HG03095 (cell line): ENCODE measurements around the gene RXRA.

Experiments
- ATAC-seq: cut with Tn5 transposase; IDR thresholded peaks from one replicate; pipeline ENCODE4 v1.9.1; 2021; ENCODE audit warnings: moderate library complexity; ENCODE audit not compliant: unreplicated experiment

RXRA gene

GRCh38 chr9:134460206-134460605 lies 134.0 kb downstream of the RXRA start:
- no peak for ATAC-seq

- no peak for ATAC-seq
These were observed 134.6 kb downstream of the RXRA start for GRCh38 chr9:134460896-134461295.

GRCh38 chr9:134461426-134461982 lies 135.2 kb downstream of the RXRA start:
- ATAC-seq, result no peak

GRCh38 chr9:134462318-134462717 lies 136.1 kb downstream of the RXRA start:
- no peak for ATAC-seq

GRCh38 chr9:134463280-134463679 lies 137.0 kb downstream of the RXRA start:
- ATAC-seq, result no peak

- ATAC-seq, result no peak
These were observed 140.8 kb downstream of the RXRA start for GRCh38 chr9:134466869-134467616.

GRCh38 chr9:134468358-134468757 lies 142.1 kb downstream of the RXRA start:
- no peak for ATAC-seq

GRCh38 chr9:134469041-134469875 lies 143.0 kb downstream of the RXRA start:
- no peak for ATAC-seq

GRCh38 chr9:134472256-134472655 lies 146.0 kb downstream of the RXRA start:
- ATAC-seq, result no peak

GRCh38 chr9:134473141-134474054 lies 147.1 kb downstream of the RXRA start:
- ATAC-seq, result no peak

GRCh38 chr9:134474055-134474370 lies 147.8 kb downstream of the RXRA start:
- no peak for ATAC-seq

GRCh38 chr9:134475011-134475790 lies 148.9 kb downstream of the RXRA start:
- no peak for ATAC-seq

- ATAC-seq, result no peak
These were observed 150.2 kb downstream of the RXRA start for GRCh38 chr9:134476272-134476941.

- no peak for ATAC-seq
These were observed 150.7 kb downstream of the RXRA start for GRCh38 chr9:134476942-134477335.

- ATAC-seq, result no peak
These were observed 151.2 kb downstream of the RXRA start for GRCh38 chr9:134477342-134477925.

GRCh38 chr9:134477927-134478326 lies 151.7 kb downstream of the RXRA start:
- ATAC-seq, result no peak

GRCh38 chr9:134481762-134482161 lies 155.5 kb downstream of the RXRA start:
- ATAC-seq, result no peak

- no peak for ATAC-seq
These were observed 156.0 kb downstream of the RXRA start for GRCh38 chr9:134482226-134482625.
